SKM-1 (cell line): ENCODE measurements around the gene RYR3.

Source experiments
- DNase-seq: peaks from one replicate; lab custom pipeline; 2025; ENCODE audit not compliant: unreplicated experiment; lab: John Stamatoyannopoulos, UW

RYR3 gene

GRCh38 chr15:33858836-33859235, 548.1 kb downstream of the RYR3 start:
- DNase-seq: no peak

- no peak for DNase-seq
Measured at GRCh38 chr15:33859992-33860545, 549.3 kb downstream of the RYR3 start.

DNA sequence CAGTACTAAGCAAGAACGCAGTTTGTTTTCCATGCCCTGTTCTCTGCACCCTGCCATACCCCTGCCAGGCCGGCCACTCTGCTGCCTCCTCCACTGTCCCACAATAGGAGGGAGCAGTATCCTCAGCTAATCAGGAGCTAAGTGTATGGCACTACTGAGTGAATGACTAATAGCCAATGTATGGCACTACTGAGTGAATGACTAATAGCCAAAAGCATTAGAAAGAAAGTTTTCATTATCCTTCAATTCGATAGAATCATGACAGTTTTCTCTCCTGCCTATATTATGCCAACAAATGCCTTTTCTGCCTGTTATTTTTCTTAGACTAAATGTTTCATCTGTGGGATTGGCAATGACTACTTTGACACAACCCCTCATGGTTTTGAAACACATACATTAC, 550.0 kb downstream of the RYR3 start:
- DNase-seq: no peak

DNA sequence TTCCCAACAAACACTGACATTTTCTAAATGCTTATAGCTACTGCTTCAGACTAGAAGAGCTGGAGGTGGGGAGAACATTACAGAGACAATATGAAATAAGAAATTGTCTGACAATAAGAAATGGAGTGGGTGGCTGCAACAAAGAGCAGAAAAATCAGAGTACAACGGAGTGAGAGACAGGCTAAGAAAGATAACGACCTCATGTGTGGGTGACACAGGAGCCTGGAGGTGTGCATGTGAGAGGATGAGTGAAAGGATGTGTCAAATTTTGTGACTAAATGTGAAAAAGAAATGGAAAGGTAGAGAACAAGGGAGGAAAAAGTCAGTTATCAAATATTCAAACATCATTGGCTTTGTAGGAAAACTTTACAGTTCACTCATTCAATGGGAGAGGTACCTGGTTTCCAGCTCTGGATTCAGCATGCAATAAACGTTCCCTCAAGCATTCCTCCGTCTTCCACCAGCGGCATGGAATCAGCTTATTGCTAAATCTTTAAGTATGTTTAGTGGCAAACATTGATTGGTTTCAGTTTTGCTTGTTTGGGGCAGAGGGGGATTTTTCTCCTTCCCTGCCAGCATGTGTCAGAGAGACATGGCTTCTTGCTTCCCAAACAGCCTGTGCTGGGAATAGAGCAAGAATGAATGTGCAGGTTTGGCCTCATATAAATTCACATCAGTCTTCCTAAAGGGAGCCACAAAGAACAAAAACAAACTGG, 553.8 kb downstream of the RYR3 start:
- DNase-seq: no peak

GRCh38 chr15:33865416-33865815, 554.6 kb downstream of the RYR3 start:
- no peak for DNase-seq

GRCh38 chr15:33866101-33866737, 555.5 kb downstream of the RYR3 start:
- no peak for DNase-seq

GRCh38 chr15:33871980-33872379, 561.2 kb downstream of the RYR3 start:
- no peak for DNase-seq

DNA sequence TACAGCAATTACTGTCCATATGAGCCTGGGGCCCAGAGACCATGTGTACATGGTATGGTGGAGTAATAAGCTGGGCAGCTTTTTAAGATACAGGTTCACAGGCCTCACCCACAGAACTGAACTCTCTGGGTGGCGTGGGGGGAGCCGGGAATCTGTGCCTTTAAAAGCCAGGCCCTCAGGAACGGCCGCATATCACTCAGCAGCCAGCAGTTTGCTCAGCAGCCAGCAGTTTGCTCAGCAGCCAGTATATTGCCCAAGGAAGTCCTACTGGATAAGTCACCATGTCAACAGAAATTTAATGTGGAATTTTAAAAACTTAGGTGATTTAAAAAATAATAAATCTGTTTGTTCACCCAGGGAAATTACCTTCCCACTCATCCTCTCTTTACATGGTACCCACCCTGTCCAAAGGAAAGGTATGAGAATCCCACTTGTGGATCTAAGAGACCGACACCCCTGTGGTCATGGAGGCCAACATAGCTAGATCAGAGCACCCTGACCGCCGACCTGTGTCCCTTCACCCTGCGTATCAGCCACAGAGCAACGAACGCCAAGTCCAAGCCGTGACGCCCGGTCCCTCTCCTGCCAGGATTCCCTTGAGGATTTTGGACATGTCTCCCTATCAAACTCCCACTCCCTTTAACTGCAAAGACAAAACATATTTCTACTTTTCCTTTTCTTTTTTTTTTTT, 561.8 kb downstream of the RYR3 start:
- DNase-seq: no peak

DNA sequence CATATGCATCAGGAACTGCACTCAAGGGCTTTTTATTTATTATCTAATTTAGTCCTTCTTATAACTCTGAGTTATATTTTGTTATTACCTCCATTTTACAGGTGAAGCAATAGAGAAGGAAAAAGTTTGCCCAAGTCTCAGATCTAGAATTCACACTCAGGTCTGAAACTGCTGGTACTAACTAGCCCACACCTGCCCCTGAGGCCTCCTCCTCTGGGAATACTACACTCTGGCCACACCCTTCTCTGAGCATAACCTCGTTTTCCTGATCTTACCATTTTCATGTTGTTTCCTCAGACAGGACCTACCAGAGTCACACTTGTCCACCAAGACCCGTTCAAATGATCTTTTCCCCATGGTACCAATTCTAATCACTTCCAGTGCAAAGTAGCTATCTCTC, 563.4 kb downstream of the RYR3 start:
- DNase-seq: no peak

- no peak for DNase-seq
Measured at GRCh38 chr15:33882921-33883320, 572.2 kb downstream of the RYR3 start.

GRCh38 chr15:33888176-33888575, 577.4 kb downstream of the RYR3 start:
- DNase-seq: no peak

DNA sequence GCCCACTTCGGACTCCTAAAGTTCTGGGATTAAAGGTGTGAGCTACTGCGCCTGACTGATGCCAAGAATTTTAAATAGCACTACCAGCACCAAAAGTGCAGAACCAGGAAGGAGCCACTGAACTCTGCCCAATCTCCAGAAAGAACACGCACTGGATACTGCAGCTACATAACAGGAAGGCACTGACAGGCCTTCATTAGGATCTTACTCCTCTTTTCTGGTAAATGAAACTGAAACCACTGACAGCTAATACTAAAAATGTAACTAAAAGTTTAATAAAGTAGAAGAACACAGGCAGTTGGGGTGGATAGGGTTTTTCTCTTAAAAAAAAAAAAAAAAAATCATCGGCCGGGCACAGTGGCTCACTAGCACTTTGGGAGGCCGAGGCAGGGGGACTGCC, 583.4 kb downstream of the RYR3 start:
- no peak for DNase-seq

DNA sequence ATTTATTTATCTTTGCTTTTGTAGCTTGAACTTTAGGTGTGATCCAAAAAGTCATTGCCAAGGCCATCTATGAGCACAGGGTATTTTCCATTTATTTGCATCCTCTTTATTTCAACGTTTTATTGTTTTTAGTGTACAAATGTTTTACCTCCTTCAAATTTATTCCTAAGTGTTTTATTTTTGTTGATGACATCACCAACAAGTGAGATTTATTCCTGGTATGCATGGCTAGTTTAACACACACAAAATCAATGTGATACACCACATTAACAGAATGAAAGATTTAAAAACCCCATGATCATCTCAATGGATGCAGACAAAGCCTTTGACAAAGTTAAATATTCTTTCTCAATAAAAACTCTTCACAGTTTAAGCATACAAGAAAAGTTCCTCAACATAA, 591.3 kb downstream of the RYR3 start:
- DNase-seq: no peak

DNA sequence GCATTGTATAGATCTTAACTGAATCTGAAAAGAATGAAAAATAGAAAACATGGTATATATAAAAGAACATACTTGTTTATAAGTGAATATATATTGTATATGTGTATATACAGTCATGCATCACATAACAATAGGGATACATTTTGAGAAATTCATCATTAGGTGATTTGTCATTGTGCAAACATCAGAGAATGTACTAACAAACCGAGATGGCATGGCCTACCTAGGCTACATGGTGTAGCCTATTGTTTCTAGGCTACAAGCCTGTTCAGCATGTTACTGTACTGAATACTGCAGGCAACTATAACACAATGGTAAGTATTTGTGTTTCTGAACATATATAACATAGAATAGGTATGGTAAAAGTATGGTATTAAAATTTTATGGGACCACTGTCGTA, 592.9 kb downstream of the RYR3 start:
- DNase-seq: no peak

DNA sequence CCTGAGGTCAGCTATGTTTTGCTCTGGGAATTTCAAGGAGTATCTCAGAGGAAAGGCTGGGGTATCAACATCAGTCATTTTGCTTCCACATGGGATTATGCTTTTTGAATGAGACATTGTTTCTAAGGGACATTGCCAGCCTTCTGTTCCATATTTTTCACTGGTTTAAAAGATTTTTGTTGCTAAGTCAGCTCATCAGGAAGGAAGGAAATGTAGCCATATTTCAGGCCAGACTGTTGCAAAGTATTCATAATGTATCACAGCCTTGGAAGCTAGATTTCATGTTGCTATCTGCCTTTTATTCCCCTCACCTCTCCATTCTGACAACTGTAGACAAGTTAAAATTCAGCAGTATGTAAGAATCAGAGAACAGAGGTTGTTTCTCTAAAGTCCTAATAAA, 596.6 kb downstream of the RYR3 start:
- DNase-seq: no peak

DNA sequence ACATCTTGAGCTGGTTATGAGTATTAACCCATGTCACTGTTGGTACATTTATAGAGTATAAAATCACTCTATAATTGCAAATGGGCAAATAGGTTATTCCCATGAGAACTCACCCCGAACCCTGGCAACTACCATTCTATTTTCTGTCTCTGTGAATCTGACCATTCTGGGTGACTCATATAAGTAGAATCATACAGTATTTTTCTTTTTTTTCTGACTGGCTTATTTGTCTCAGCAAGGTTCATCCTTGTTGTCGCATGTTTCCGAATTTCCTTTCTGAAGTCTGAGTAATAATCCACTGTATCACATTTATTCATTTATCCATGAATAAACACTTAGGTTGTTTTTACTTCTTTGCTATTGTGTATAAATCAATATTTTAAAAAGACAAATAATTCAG, 597.6 kb downstream of the RYR3 start:
- DNase-seq: no peak

GRCh38 chr15:33910741-33911140, 600.0 kb downstream of the RYR3 start:
- DNase-seq: no peak

DNA sequence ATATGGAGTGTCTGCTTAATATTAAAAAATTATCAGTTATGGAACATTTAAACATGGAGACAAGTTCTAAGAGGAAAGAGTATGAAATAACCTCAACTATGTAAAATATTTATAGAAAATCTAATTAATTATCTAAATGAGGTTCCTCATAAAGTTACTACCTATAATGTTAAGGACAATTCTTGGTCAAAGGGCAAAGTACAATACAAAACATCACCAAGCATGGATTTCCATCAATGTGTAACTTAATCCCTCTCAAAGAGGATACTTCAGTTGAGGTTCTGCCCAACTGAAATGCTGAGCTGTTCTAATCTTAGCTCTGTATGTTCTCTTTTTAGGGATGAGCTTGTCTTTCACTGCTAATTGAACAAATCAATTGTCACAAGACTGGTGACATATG, 601.6 kb downstream of the RYR3 start:
- no peak for DNase-seq

- DNase-seq: no peak
Measured at GRCh38 chr15:33913459-33913858, 602.7 kb downstream of the RYR3 start.
